ENCODE data around the gene CCDC85C.

CCDC85C gene

DNA sequence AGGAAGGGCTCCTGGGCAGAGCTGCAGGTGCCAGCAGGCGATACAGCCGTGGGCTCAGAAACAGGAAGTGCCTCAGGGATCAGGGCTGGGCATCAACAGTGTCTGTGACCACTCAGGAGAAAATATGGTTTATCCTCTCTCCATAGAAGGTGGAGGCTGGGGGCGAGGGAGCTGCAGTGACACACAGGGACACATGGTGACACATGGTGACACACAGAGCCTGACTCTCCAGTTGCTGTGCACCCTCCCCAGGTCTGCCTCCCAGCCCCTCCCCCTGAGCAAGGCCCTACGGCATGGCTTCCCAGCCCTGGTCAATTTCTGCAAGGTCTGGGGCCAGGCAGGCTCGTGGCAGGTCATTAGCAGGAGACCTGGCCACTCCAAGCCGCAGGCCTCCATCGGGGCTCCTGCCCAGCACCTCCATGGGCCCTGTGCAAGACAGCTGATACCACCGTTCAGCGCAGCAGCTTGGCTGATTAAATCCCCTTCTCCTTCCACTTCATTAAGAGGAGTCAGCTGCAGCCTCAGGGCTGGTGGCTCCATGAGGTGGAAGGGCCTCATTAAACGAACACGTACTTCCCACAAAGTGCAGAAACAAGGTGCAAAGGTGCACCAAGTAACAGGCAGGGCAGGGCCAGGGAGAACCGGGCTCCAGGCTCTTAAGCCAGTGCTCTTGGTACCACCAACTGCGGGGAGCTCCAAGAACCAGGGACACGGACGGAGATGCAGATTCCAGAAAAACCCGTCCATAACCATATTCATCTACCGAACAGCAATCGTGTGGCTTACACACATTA, 62.1 kb downstream of the CCDC85C start:
- DNase-seq (ENCODE audit: low spot score), result no peak
- FAIRE-seq, result no peak

DNA sequence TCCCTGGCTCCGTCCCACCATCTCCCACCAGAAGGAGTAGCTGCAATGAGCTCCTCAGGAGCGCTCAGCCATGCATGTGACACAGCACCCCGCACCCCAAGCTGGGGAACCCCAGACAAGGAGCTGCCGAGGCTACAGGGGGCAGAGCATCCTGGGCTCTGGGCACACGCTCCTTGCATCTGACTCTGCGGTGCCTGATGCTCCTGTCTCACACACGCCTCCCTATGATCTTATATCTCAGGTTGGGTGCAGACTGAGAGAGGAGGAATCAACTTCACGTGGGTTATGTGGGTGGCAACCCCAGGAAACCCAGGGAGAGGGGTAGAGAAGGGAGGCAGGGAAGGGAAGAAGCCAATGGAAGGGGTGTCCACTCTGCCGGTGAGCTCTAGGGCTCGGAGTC, 62.8 kb downstream of the CCDC85C start:
- FAIRE-seq (no peak), DNase-seq (ENCODE audit: low spot score) (no peak)

DNA sequence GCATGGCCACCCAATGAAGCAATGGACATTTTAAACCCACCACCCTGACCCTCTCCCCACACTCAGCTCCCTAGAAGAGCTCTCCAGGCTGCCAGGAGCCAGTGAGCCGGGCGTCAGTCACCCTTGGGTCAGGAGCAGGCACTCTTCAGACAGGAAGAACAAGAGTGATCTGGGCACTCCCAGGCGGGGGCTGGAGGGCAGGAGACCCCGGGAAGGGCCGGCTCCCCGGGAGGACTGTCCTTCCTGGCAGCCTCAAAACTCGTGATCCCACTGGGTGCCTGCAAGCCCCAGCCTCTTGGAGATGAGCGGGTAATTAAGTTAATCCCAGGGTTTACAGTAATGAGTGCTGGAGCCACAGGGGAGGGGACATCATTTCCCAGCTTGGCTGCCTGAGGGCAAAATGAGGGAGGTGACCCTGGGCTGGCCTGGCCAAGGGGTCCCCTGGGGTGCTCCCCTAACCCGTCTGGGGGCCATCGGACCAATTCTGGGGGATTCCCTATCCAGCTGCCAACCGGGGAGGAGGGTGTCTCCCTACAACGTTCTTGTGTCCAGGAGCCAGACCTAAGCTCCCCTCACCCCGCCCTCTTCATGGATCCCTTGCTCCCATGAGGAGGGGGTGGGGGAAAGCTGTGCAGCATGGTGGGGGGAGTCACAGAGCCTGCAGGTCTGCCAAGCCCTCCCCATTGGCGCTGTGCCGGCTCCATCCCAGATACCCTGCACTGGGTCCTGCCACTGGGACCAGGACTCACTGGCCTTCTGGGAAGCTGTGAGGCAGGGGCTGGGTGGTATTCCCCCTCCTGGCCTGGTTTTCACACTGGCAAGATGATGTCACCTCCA, 63.6 kb downstream of the CCDC85C start:
- DNase-seq (ENCODE audit: low spot score) (no peak), FAIRE-seq (no peak)

DNA sequence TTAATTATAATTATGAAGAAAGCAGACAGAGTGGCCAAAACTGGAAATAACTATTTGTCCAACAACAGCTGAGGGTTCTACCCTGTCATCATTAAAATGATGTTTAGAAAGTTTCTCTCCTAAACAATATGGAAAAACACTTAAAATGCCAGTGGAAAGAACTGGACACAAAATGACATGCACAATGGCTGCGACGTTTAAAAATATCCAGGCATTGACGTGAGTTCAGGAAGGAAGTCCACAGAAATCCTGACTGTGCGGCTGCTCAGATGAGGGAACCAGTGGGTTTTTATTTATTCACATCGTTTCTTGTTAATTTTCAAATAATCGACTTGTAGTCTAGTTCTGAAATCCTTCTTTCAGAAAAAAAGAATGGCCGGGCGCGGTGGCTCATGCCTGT, 64.5 kb downstream of the CCDC85C start:
- DNase-seq (ENCODE audit: low spot score) (no peak), FAIRE-seq (no peak)

DNA sequence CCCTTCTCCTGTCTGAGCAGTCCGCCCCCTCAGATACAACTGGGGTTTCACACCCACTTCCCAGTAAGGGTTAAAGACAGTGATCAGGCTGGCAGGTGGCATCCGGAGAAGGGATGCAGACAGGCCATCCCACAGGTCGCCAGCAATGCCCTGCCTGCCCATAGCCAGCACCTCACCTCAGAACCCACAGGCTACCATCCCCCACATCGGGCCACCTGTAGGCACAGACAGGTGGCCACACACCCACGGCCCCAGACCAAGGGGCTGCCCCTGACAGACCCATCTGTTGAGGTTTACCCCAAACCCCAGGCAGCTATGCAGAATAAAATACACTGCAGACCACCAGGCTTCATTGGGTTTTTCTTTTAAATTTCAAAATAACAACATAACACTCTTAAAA, 65.3 kb downstream of the CCDC85C start:
- FAIRE-seq (peak; percentile 32), DNase-seq (ENCODE audit: low spot score) (no peak)

DNA sequence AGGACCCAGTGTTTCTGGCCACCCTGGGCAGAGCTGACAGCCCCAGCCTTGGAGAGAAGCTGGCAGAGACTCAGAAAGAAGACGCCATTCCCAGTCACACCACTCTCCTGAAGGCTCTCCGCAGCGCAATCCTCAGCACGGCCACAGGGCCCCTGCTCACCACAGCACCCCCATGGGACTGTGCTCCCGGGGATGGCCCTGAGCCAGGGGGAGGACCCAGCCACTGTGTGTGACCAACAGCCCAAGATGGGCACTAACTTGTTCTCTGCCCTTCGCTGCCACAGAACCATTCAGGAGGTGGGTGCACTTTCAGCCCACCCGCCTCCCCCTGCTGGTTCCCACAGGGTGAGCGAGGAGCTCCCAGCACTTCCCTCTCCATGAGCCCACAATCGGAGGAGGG, 65.7 kb downstream of the CCDC85C start:
- FAIRE-seq (no peak), DNase-seq (ENCODE audit: low spot score) (peak; percentile 37)

DNA sequence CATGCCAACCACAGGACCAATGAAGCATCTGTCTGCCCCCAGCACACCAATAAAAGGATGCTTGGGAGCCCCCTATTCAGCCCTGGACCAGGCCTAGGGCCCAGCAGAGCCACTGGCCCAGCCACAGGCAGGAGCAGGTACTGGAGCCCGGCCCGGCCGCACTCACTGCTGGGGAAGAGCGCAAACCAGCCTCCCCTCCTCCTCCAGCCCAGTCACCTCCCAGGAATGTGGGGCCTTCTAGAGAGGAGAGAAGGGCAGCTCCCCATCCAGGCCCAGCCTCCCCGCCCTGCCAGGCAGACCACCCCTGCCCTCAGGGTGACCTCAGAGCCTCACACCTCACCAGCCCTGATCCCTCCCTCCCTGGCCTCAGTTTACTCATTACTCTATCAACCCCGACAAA, 66.6 kb downstream of the CCDC85C start:
- DNase-seq (ENCODE audit: low spot score), result peak; percentile 83
- no peak for FAIRE-seq

DNA sequence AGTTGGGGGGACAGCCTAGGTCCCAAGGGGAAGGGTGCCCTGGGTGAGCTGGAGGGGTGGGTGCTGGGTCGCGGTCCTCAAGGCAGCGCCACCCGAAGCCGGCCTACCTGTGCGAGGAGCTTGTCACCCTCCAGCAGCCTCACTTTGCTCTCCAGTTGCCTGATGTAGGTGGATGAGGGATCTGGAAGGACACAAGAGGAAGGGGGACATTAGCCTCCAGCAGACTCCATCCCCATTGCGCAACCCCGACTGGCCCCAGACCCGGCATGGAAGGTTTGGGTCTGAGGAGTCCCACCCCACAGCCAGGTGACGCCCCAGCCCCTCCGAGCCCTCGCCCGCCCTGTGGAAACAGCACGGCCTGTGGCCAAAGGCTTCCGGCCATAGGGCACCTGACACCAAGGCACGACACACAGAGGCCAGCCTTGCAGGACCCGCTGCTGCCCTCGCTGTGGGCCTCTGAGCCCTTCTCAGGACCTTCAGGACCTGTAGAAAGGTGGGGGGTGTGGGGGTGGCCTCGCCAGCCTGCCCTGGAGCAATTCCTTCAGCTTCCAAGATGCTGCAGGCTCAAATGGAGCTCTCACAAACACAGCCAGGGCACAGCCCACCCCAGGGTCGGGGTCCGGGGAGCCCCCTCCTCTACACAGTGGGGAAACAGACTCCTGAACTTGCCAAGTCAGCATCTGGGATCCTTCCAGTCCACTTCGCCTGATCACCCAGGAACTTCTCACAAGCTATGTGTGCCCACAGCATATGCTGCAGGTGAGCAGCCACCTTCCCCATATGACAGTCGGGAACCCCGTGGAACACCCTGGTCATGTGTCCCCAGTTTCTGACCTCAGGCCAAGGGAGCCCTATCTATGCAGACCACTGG, 67.9 kb downstream of the CCDC85C start:
- no peak for FAIRE-seq
- no peak for DNase-seq (ENCODE audit: low spot score)

DNA sequence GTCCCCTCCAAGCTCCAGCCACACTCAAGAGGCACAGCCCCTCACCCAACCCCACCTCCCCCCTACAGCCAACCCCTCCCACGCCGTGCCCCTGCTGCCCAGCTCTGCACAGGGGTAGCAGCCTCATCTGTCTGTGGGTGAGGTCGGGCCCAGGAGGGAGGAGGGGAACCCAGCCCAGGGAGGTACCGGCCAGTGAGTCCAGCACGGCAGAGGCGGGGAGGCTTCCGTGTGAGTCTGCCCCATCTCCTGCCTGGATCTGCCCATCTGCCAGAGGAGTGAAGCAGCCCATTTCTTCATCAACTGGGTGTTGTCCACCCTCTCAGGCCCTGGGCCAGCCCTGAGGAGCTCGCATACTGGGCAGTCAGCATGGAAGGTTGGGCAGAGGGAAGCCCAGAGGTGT, 68.6 kb downstream of the CCDC85C start:
- FAIRE-seq, result no peak
- DNase-seq (ENCODE audit: low spot score), result no peak

DNA sequence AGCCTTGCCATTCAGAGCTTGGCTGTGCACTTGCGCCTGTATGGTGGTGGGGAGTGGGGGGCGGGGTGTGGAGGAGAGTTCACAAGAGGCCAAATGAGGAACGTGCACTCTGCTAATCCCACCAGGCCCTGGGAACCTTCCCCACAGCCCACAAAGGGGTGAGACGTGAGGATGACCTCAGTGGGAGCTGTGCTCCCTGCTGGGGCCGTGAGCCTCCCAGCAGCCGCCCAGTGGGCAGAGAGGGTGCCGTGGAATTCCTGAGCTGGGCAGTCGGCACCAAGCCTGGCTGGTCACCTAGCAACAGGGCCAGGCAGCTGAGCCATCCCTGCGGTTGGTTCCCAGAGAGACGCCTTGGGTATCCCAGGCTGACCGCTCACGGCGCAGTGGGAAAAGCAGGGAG, 69.1 kb downstream of the CCDC85C start:
- FAIRE-seq (no peak), DNase-seq (ENCODE audit: low spot score) (no peak)

DNA sequence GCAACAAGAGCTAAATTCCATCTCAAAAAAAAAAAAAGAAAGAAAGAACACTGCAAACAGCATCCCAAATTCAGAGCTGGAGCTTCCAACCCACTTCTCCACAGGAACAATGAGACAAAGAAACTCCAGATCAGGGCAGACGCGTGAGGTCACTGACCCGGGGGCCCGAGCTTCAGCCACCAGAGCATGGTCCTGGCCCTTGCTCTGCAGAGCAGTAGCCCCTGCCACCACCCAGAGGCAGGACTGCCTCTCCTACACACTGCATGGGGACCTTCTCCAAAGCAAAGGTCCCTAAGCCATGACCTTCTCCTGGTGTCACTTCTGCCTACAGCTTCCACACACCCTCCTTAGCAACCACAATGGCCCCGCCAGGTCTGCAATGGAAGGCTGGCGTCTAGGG, 69.7 kb downstream of the CCDC85C start:
- FAIRE-seq (no peak), DNase-seq (ENCODE audit: low spot score) (no peak)

DNA sequence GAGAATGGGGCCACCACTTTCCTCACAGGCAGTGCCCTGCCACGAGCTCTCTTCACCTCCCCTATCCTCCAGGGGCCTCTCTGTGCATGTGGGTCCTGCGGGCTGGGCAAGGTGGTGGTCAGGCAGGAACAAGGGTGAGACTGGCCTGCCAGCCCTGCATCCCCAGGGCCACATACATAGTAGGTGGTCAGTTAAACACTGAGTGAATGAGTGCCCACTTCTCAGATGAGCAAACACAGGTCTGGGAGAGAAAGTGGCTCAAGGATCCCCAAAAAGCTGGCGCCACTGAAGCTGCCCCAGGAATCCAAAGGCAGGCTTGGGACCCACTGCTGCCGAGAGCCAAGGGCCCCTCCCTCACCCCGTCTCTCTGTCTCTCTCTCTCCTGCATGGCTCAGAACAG, 71.7 kb downstream of the CCDC85C start:
- DNase-seq (ENCODE audit: low spot score) (no peak), FAIRE-seq (no peak)

DNA sequence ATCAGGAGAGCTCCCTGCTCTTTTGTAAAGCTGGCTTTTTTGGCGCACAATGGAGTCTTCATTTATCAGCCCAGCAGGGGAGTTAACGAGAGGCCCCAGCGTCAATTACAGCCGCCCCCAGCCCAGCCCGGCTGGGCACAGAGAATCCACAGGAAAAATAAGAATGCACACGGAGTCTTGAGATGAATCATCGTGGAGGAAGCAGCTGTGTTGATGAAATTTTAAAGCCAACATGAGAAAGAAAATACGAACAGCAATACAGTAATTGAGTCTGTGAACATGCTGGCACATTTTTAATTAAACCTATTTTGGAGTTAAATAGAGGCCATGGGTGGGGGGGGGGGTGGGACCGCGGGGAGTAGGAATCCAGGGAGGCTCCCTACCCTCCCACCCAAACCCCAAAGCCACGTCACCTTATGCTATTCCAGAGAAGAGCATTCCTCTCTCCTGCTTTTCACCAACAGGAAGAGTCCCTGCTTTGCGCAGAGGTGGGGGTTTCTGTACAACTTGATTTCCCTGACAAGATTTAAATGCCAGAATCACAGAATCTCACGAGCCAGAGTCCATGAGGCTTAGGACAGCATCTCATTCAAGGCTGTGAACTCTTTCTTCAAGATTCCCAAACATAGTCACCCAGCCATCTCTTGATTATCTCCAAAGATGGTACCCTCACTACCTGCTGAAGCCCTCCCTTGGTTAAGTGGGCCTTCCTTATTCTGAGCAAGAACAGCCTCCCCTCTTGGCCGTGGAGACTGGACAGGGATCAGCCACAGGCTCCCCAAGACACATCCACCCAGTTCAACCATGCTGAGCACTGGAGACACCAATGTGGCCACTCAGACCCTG, 72.5 kb downstream of the CCDC85C start:
- DNase-seq (ENCODE audit: low spot score) (no peak), FAIRE-seq (no peak)

DNA sequence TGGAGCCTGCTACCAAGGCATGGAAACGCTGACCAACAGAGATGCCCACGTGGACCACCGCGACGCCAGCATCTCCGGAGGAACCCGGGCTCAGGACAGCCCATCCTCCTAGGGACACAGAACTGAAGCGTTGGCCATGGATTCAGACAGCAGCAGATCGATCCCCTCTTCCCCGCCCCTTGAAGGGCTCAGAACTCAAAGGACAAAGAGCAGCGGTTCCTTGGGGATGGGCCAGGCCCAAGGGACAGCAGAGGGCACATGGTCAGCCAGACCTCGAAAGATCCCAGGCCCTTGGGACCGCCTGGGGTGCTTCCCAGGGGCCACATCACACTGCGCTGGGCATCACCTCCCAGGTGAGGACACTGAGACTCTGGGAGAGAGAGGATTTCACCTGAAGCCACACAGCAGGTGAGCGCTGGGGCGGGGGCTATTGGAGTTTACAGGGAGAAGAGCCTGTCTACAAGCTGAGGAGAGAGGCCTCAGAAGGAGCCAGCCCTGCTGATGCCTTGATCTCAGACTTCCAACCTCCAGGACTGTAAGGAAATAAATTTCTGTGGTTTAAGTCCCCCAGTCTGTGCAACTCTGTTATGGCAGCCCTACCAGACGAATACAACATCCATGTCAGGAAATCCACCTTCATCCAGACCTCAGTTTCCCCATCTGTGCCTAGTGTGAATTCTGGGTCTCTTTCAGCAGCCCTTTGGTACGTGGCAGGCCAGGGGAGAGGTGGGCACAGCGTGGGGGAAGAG, 73.4 kb downstream of the CCDC85C start:
- DNase-seq (ENCODE audit: low spot score) (no peak), FAIRE-seq (no peak)

DNA sequence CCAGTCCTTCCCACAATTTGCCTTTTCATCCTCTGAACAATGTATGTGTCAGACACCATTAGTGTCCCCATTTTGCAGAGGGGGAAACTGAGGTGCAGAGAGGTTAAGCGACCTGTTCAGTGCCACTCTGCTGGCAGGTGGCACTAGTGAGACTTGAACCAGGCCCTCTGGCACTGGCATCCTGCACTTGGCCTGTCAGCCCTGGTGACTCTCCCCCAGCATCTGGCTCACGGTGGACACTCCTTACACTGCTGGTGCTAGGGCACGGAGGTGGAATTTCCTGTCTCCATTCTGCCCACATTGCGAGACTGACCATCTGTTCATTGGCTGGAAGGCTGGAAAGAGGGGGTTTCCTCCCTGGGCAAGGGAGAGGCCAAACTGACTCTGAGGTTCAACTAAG, 74.1 kb downstream of the CCDC85C start:
- FAIRE-seq (no peak), DNase-seq (ENCODE audit: low spot score) (no peak)

DNA sequence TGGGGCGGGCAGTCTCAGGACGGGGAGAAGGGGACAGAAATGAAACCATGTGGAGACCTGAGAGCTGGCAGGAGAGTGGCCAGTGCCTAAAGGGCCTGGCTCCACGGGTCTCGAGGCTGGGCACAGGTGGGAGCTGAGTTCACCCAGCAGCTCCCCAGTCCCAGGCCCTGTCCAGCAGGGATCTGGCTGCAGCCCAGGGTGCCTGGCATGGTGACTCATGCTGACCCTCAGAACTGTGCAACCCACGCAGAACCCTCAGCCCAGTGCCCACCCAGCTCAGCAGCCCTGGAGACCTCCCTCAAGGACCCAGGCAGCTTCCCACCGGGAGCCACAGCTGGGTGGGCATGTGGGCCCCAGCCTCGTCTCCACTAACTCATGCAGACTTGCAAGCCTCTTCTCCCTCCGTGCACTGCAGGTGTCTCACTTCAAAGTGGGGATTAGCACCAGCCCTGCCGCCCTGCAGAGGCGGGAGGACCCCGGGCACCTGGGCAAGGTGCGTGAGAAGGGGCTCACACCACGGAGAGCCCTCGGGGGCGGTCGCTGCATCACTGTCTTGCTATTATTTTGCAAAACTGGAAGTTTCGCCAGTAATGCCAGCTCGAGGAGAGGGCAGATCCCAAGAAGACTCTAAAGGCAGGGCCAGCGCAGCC, 76.5 kb downstream of the CCDC85C start:
- DNase-seq (ENCODE audit: low spot score) (no peak), FAIRE-seq (no peak)

DNA sequence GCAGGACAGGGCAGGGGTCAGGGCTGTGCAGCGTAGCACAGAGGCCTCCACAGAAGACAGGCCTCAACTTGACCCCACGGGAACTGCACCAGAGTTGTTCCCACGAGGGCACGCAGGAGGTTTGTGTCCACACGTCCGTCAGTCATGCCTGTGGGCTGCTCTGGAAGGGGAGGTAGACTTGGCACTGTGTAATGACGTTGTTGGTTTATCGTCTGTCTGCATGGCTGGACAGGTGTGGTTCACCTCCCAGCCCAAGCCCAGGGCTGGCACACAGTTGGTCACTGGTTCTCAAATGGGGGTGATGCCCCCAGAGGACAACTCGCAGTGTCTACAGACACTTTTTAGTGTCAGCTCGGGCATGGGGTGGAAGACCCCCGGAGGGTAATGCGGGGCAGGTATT, 77.0 kb downstream of the CCDC85C start:
- DNase-seq (ENCODE audit: low spot score) (no peak), FAIRE-seq (no peak)

DNA sequence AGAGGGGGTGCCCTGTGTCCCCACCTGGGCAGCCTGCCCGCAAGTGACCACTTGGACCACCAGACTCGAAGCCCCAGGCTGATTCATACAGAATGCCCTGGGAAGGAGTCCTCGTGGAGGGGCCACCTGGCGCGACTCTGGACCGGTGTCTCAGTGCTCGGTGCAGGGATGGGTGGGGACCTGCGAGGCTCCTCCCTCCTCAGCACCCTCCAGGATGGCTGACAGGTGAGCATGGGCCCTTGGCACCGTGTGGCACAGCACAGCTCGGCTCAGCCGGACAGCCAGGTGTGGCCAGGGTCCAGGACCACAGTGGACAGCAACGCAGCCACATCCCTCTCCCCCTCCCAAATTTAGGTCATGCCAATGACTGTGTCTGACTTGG, 78.3 kb downstream of the CCDC85C start:
- DNase-seq (ENCODE audit: low spot score) (no peak), FAIRE-seq (no peak)

DNA sequence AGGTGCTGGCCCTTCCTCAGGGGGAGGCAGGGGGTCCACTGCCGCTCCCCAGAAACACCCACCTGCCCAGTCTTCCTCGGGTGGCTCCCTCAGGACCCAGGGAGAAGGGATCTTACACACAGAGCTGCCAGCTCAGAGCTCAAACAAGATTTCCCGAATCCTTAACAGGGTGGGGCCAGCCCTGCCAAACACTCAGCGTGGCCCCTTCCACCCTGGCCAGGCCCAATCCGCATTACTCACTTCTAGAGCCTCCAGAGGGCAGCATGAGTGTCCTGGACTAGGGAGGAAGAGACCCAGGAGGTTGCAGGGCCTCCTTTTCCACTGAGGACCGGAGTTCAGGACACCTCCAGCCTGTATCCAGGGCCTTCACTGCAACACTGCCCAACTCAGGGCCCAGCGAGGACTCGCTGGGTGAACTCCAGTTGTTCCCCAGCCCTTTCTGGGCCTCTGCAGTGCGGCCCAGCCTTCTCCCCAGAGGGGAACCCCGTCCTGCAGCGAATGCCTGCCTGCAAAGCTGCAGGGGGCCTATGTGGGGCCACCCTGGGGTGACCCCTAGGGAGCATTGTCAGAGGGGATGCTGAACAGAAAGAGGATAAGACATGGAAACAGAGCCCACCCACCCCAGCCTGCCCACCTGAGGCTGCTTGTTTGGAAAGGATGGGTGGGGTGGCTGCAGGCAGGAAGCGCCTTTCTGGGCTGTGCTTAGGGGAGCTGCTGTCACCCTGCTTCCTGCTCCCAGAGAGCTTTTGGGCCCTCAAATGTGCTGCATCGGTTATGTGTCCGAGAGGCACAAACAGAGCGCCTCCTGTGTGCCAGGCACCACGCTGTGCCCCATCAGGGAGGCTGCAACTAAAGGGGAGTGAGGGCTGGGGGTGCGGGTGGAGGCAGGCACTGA, 79.0 kb downstream of the CCDC85C start:
- FAIRE-seq (no peak), DNase-seq (ENCODE audit: low spot score) (no peak)
